ENCODE measurements around the gene GLP2R. TPM values are rescaled to one million over a fixed set of nuclear protein-coding genes. Genes with fewer than 3 reads are reported as not detected.

GLP2R gene
- total RNA-seq, 4 donors from 2014 or later: 0.54 to 3.3 (median 1.2) TPM

- WGBS, 2 donors: 67 to 86% methylated on average over 8 of the region's 8 CpGs
- Histone ChIP-seq H3K27ac (no peak overlapping the region), H3K27me3 (no peaks in the 10 kb centered on the region), H3K4me1 (no peaks in the 10 kb centered on the region), H3K36me3 (no peaks in the 10 kb centered on the region), H3K4me3 (replicated peaks in 1 of 3) (no peak overlapping the region), H3K9me3 (no peaks in the 10 kb centered on the region)
- intact Hi-C loops (cut with DNase I): loop anchor here (10.0 kb wide), 1 partner anchor 695 kb away; no protein-coding TSS in a partner anchor
- no peak for TF ChIP-seq POLR2A (IDR thresholded peaks at IDR 0.05)
- no peak for TF ChIP-seq CTCF (IDR thresholded peaks at IDR 0.05)
- no peak for DNase-seq
Observed at GRCh38 chr17:9929871-9930270, 104.1 kb downstream of the GLP2R start.

DNA sequence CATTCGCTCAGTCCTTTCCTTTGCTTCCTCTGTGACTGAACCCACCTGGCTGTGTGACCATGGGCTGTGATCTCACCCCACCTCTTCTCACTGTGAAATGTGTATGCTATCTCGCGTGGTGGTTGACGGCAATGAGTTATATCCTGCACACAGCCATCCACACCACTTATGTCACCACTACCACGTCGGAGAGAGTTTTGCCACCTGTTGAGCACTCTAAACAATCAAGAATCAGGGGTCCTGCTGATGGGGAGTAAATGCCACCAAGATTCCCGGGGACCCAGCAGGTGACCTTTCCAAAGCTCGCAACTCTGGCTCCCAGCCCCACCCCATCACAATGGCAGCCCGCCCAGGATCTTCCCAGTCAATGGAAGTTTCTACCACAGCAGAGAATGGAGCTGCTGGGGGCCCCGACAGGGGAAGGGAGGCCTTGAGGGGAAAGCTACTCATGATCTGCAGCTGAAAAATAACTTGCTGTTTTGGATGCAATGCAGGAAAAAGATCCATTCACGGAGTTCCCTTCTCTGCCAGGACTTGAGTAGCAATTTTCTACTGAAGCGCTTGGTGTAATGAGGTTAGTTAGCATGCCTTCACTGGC lies 105.5 kb downstream of the GLP2R start:
- no peaks in the 10 kb centered on the region for H3K9me3 ChIP-seq
- H3K27ac ChIP-seq: no peak overlapping the region
- no peak overlapping the region for H3K4me3 ChIP-seq (replicated peaks in 1 of 3)
- no peaks in the 10 kb centered on the region for H3K27me3 ChIP-seq
- no peak for DNase-seq
- no peaks in the 10 kb centered on the region for H3K36me3 ChIP-seq
- no peak for TF ChIP-seq POLR2A (IDR thresholded peaks at IDR 0.05)
- H3K4me1 ChIP-seq: no peaks in the 10 kb centered on the region
- intact Hi-C loops (cut with DNase I): no loop called here
- WGBS, 2 donors: 67 to 68% methylated on average over 12 of the region's 12 CpGs

- no peaks in the 10 kb centered on the region for H3K4me1 ChIP-seq
- H3K27ac ChIP-seq: no peak overlapping the region
- DNase-seq: no peak
- intact Hi-C loops (cut with DNase I): no loop called here
- no peaks in the 10 kb centered on the region for H3K9me3 ChIP-seq
- H3K27me3 ChIP-seq: no peaks in the 10 kb centered on the region
- TF ChIP-seq POLR2A (IDR thresholded peaks at IDR 0.05): no peak
- no peak for TF ChIP-seq CTCF (IDR thresholded peaks at IDR 0.05)
- WGBS, 2 donors: 77 to 84% methylated on average over 2 of the region's 2 CpGs
- H3K36me3 ChIP-seq: no peaks in the 10 kb centered on the region
- H3K4me3 ChIP-seq (replicated peaks in 1 of 3): no peak overlapping the region
Observed at GRCh38 chr17:9932491-9932890, 106.8 kb downstream of the GLP2R start.

DNA sequence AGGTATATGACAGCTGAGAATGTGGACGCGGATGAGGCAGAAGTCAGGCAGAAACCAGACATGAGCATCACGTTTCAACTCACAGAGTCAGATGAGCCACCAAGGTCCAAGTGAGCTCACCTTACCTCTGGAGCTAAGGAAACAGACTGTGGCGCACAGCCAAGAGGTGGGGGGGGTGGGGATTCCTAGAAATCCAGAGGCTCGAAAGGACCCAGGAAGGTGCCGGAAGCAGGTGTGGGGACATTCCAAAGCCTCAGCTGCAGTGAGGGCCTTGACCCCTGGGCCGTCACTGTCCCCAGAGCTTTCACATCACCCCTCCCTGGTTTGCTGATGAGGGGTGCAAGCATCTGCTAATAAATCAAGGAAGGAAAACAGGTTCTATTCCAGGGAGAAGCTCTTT lies 108.6 kb downstream of the GLP2R start:
- no peak overlapping the region for H3K27ac ChIP-seq
- intact Hi-C loops (cut with DNase I): no loop called here
- DNase-seq: no peak
- no peak overlapping the region for H3K4me3 ChIP-seq (replicated peaks in 1 of 3)
- WGBS, 2 donors: 60 to 61% methylated on average over 7 of the region's 7 CpGs
- H3K9me3 ChIP-seq: no peaks in the 10 kb centered on the region
- no peaks in the 10 kb centered on the region for H3K36me3 ChIP-seq
- no peaks in the 10 kb centered on the region for H3K4me1 ChIP-seq
- TF ChIP-seq POLR2A (IDR thresholded peaks at IDR 0.05) (no peak), CTCF (IDR thresholded peaks at IDR 0.05) (no peak)
- no peaks in the 10 kb centered on the region for H3K27me3 ChIP-seq

GRCh38 chr17:9935408-9935807 lies 109.7 kb downstream of the GLP2R start:
- Histone ChIP-seq H3K27ac (no peak overlapping the region), H3K36me3 (no peaks in the 10 kb centered on the region), H3K4me1 (no peaks in the 10 kb centered on the region), H3K27me3 (no peaks in the 10 kb centered on the region), H3K9me3 (no peaks in the 10 kb centered on the region), H3K4me3 (replicated peaks in 1 of 3) (no peak overlapping the region)
- WGBS, 2 donors: 56 to 72% methylated on average over 6 of the region's 6 CpGs
- intact Hi-C loops (cut with DNase I): no loop called here
- TF ChIP-seq CTCF (IDR thresholded peaks at IDR 0.05) (no peak), POLR2A (IDR thresholded peaks at IDR 0.05) (no peak)
- no peak for DNase-seq
